Mucosa of descending colon (tissue), 3 donors: ENCODE results near the gene RYK. TPM values are rescaled to one million over a fixed set of nuclear protein-coding genes. Genes with fewer than 3 reads are reported as not detected.
"Not testable (repeated sequence)": the region's sequence is repeated elsewhere in the genome, so short reads cannot be mapped to it uniquely, and the experiment has no call there.

ENCODE experiments used
- ATAC-seq: fragments of 200-7000 bp; cut with Tn5 transposase; one replicate; pipeline ENCODE4 v1.9.1; 2020; ENCODE audit warnings: mild to moderate bottlenecking, moderate library complexity
- DNase-seq, 3 donors: peaks; one replicate each; pipeline ENCODE4 v3.0.0-alpha.2; 2020
- H3K36me3 ChIP-seq: fragments of 200-600 bp; one replicate; pipeline ENCODE4 v1.8.0; 2021; ENCODE audit warnings: low read depth, mild to moderate bottlenecking
- H3K4me1 ChIP-seq: fragments of 200-600 bp; one replicate; pipeline ENCODE4 v1.8.0; 2021; ENCODE audit warnings: low read depth, mild to moderate bottlenecking
- H3K4me3 ChIP-seq: fragments of 200-600 bp; one replicate; pipeline ENCODE4 v1.8.0; 2021; ENCODE audit warnings: mild to moderate bottlenecking
- H3K9me3 ChIP-seq: fragments of 200-600 bp; one replicate; pipeline ENCODE4 v1.8.0; 2021; ENCODE audit warnings: mild to moderate bottlenecking
- CTCF ChIP-seq: fragments of 200-600 bp; IDR thresholded peaks from one replicate; pipeline ENCODE4 v1.8.0; 2022; ENCODE audit warnings: antibody characterized with exemption, mild to moderate bottlenecking
- intact Hi-C, 2 donors: fragments of 100-400 bp; cut with DNase I in 1 of 2; cut with micrococcal nuclease in 1 of 2; formaldehyde crosslinking; loops; one replicate each; pipeline versions ENCODE4 v1.11.0 to v1.11.1; 2022; cut with DNase I, micrococcal nuclease
- total RNA-seq, 3 donors: library from RNA; stranded (reverse); fragmentation: NEBNext Ultra II Directional in 2 of 3; extraction: Animal tissue kit (Norgen Biotek cat#: 25700) in 2 of 3; gene quantifications; one replicate each; pipeline versions ENCODE4 v1.2.1 to v1.2.4, GENCODE V29; 2021 to 2023
- donor health status: DM: no; HTN: no; CAD: no; lungs with moderate emphysema.
- donor health status: DM: no; HTN: no; CAD: no.
- donor health status: DM: no; HTN: yes; CAD: no.

The RYK gene
- total RNA-seq, 3 donors from 2014 or later, result 36.3 to 80.6 (median 43.7) TPM

GRCh38 chr3:134228035-134228434 is 22.6 kb downstream of the RYK start:
- DNase-seq (no peak), ATAC-seq (no peak)
- H3K4me3 ChIP-seq, result no peak overlapping the region
- no peaks in the 10 kb centered on the region for H3K36me3 ChIP-seq
- no peaks in the 10 kb centered on the region for H3K9me3 ChIP-seq
- peaks cover 6% of the 10 kb centered on the region for H3K4me1 ChIP-seq
- TF ChIP-seq CTCF, result no peak
- intact Hi-C loops, result no loop called here

- H3K36me3 ChIP-seq, ATAC-seq, H3K4me3 ChIP-seq, DNase-seq, intact Hi-C loops, H3K9me3 ChIP-seq, H3K4me1 ChIP-seq: not testable (repeated sequence)
- peak; percentile 0 for TF ChIP-seq CTCF
Measured at GRCh38 chr3:134224796-134225156, 25.9 kb downstream of the RYK start.

GRCh38 chr3:134222835-134223234 is 27.8 kb downstream of the RYK start:
- no peaks in the 10 kb centered on the region for H3K36me3 ChIP-seq
- no peaks in the 10 kb centered on the region for H3K9me3 ChIP-seq
- no peak for DNase-seq
- H3K4me3 ChIP-seq, result no peak overlapping the region
- peak; percentile 25 for ATAC-seq
- peaks cover 6% of the 10 kb centered on the region for H3K4me1 ChIP-seq
- intact Hi-C loops, result no loop called here
- TF ChIP-seq CTCF, result no peak

- DNase-seq (no peak), ATAC-seq (no peak)
- Histone ChIP-seq H3K4me1 (no peaks in the 10 kb centered on the region), H3K9me3 (no peaks in the 10 kb centered on the region), H3K36me3 (no peaks in the 10 kb centered on the region), H3K4me3 (no peak overlapping the region)
- intact Hi-C loops, result loop anchor here (10.0 kb wide), 1 partner anchor 258 kb away; no protein-coding TSS in a partner anchor
- no peak for TF ChIP-seq CTCF
Measured at GRCh38 chr3:134216851-134217250, 33.8 kb downstream of the RYK start.

- Histone ChIP-seq H3K9me3 (no peaks in the 10 kb centered on the region), H3K4me1 (no peaks in the 10 kb centered on the region), H3K4me3 (no peak overlapping the region), H3K36me3 (no peaks in the 10 kb centered on the region)
- TF ChIP-seq CTCF, result no peak
- no peak for ATAC-seq
- intact Hi-C loops, result loop anchor here (10.0 kb wide), 1 partner anchor 259 kb away; no protein-coding TSS in a partner anchor
- no peak for DNase-seq
Measured at GRCh38 chr3:134216191-134216764, 34.4 kb downstream of the RYK start.

GRCh38 chr3:134214239-134214638 is 36.4 kb downstream of the RYK start:
- Histone ChIP-seq H3K9me3 (no peaks in the 10 kb centered on the region), H3K36me3 (no peaks in the 10 kb centered on the region), H3K4me1 (no peaks in the 10 kb centered on the region), H3K4me3 (no peak overlapping the region)
- DNase-seq, result no peak
- no peak for TF ChIP-seq CTCF
- peak; percentile 69 for ATAC-seq
- intact Hi-C loops, result loop anchor here (5.0 to 10.0 kb wide), 2 partner anchors 83 to 261 kb away; no protein-coding TSS in a partner anchor
